A549 (cell line): ENCODE data around the gene TENM3.

ENCODE experiments used
- EP300 ChIP-seq, 2 experiments: fragments of >200 bp; sonication (Bioruptor Twin); formaldehyde crosslinking; IDR thresholded peaks; 2 replicates in 1 of 2; 3 replicates in 1 of 2; pipeline ENCODE4 v1.6.1; 2016 to 2017
- FOSL2 ChIP-seq, 2 experiments: fragments of 450-650 bp in 1 of 2; fragments of >200 bp in 1 of 2; sonication (Bioruptor Twin) in 1 of 2; formaldehyde crosslinking; IDR thresholded peaks; 2 replicates each; pipeline versions ENCODE4 v1.5.0 to v1.6.1; 2016 to 2020; ENCODE audit warnings: mild to moderate bottlenecking in 1 of 2, moderate library complexity in 1 of 2
- HOXA7 ChIP-seq: fragments of 250-450 bp; sonication (Bioruptor Pico); IDR thresholded peaks from 2 replicates; pipeline ENCODE4 v1.5.0; 2020; ENCODE audit warnings: mild to moderate bottlenecking, moderate library complexity
- HOXB5 ChIP-seq: fragments of 250-450 bp; sonication (Bioruptor Pico); IDR thresholded peaks from 2 replicates; pipeline ENCODE4 v1.5.0; 2020; ENCODE audit warnings: mild to moderate bottlenecking, moderate library complexity
- JUNB ChIP-seq: fragments of >200 bp; sonication (Bioruptor Twin); formaldehyde crosslinking; IDR thresholded peaks from 2 replicates; pipeline ENCODE4 v1.6.1; 2016
- KDM1A ChIP-seq: fragments of 200-600 bp; sonication (generic); IDR thresholded peaks from 2 replicates; pipeline ENCODE4 v1.6.1; 2016; ENCODE audit warnings: low read depth, mild to moderate bottlenecking
- KDM5A ChIP-seq: fragments of 200-600 bp; sonication (generic); IDR thresholded peaks from 2 replicates; pipeline ENCODE4 v1.6.1; 2016; ENCODE audit warnings: antibody characterized with exemption, mild to moderate bottlenecking
- MAFK ChIP-seq: fragments of 450-650 bp; IDR thresholded peaks from 2 replicates; pipeline ENCODE4 v1.6.1; 2014; ENCODE audit not compliant: partially characterized antibody
- RAD21 ChIP-seq, 2 experiments: fragments of >200 bp in 1 of 2; sonication (Bioruptor Twin) in 1 of 2; formaldehyde crosslinking in 1 of 2; IDR thresholded peaks in 1 of 2; conservative IDR thresholded peaks in 1 of 2; 2 replicates in 1 of 2; 3 replicates in 1 of 2; pipeline ENCODE4 v1.6.1; 2012 to 2018; ENCODE audit warnings: inconsistent platforms in 1 of 2
- TF ChIP-seq, protein P1 (sequence below): IDR thresholded peaks from 2 replicates; pipeline ENCODE4 v1.6.1; 2012
- TF ChIP-seq, protein P2 (sequence below): fragments of 450-650 bp; IDR thresholded peaks from 2 replicates; pipeline ENCODE4 v1.6.1; 2014; ENCODE audit warnings: antibody characterized with exemption
- TF ChIP-seq, protein P3 (sequence below): fragments of >200 bp; sonication (Bioruptor Twin); formaldehyde crosslinking; IDR thresholded peaks from 3 replicates; pipeline ENCODE4 v1.5.1; 2016
- TF ChIP-seq, protein P4 (sequence below): fragments of 200-600 bp; sonication (generic); IDR thresholded peaks from 2 replicates; pipeline ENCODE4 v1.6.1; 2016; ENCODE audit warnings: antibody characterized with exemption, mild to moderate bottlenecking, moderate library complexity

DNA sequence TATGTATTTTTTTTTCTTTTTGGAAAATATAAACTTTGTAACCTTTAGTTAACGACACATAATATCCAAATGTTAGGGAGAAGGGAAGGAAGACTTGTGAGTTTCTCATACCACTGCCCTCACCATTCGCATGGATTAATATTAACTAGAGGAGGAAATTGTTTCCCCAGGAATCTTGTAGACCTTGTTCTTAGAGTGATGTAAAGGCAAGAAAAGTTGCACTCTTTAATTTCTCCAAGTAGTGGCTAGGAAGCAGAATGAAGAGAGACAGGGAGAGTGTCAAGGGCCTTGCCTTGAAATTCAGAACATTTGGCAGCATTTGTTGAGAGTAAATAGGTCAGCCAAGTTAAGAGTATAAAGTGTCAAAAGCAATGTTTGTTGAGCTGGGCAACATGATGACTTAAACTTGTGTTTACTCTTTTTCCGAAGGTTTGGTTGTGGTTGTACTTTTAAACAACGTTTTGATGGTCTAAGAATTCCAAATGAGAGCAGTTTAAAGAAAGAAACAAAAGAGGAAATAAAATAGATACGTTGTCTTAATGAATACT lies 105.7 kb downstream of the TENM3 start:
- TF ChIP-seq KDM5A (no peak), FOSL2 (IDR thresholded peaks at IDR 0.05) (no peak), FOSL2 (CRISPR knock-in tag; IDR thresholded peaks at IDR 0.05) (no peak), KDM1A (no peak), RAD21 (conservative IDR thresholded peaks at IDR 0.05 in 1 of 2, IDR thresholded peaks at IDR 0.05 in 1 of 2) (no peak), HOXA7 (no peak), EP300 (IDR thresholded peaks at IDR 0.05) (no peak), JUNB (no peak), MAFK (no peak), HOXB5 (CRISPR knock-in tag) (no peak)
- TF ChIP-seq, protein P1, sequence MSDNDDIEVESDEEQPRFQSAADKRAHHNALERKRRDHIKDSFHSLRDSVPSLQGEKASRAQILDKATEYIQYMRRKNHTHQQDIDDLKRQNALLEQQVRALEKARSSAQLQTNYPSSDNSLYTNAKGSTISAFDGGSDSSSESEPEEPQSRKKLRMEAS: no peak
- TF ChIP-seq, protein P2, sequence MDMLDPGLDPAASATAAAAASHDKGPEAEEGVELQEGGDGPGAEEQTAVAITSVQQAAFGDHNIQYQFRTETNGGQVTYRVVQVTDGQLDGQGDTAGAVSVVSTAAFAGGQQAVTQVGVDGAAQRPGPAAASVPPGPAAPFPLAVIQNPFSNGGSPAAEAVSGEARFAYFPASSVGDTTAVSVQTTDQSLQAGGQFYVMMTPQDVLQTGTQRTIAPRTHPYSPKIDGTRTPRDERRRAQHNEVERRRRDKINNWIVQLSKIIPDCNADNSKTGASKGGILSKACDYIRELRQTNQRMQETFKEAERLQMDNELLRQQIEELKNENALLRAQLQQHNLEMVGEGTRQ: no peak
- TF ChIP-seq, protein P3, sequence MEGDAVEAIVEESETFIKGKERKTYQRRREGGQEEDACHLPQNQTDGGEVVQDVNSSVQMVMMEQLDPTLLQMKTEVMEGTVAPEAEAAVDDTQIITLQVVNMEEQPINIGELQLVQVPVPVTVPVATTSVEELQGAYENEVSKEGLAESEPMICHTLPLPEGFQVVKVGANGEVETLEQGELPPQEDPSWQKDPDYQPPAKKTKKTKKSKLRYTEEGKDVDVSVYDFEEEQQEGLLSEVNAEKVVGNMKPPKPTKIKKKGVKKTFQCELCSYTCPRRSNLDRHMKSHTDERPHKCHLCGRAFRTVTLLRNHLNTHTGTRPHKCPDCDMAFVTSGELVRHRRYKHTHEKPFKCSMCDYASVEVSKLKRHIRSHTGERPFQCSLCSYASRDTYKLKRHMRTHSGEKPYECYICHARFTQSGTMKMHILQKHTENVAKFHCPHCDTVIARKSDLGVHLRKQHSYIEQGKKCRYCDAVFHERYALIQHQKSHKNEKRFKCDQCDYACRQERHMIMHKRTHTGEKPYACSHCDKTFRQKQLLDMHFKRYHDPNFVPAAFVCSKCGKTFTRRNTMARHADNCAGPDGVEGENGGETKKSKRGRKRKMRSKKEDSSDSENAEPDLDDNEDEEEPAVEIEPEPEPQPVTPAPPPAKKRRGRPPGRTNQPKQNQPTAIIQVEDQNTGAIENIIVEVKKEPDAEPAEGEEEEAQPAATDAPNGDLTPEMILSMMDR: no peak
- TF ChIP-seq, protein P4, sequence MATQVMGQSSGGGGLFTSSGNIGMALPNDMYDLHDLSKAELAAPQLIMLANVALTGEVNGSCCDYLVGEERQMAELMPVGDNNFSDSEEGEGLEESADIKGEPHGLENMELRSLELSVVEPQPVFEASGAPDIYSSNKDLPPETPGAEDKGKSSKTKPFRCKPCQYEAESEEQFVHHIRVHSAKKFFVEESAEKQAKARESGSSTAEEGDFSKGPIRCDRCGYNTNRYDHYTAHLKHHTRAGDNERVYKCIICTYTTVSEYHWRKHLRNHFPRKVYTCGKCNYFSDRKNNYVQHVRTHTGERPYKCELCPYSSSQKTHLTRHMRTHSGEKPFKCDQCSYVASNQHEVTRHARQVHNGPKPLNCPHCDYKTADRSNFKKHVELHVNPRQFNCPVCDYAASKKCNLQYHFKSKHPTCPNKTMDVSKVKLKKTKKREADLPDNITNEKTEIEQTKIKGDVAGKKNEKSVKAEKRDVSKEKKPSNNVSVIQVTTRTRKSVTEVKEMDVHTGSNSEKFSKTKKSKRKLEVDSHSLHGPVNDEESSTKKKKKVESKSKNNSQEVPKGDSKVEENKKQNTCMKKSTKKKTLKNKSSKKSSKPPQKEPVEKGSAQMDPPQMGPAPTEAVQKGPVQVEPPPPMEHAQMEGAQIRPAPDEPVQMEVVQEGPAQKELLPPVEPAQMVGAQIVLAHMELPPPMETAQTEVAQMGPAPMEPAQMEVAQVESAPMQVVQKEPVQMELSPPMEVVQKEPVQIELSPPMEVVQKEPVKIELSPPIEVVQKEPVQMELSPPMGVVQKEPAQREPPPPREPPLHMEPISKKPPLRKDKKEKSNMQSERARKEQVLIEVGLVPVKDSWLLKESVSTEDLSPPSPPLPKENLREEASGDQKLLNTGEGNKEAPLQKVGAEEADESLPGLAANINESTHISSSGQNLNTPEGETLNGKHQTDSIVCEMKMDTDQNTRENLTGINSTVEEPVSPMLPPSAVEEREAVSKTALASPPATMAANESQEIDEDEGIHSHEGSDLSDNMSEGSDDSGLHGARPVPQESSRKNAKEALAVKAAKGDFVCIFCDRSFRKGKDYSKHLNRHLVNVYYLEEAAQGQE: no peak
